GM19452 (cell line): ENCODE results near the gene CHSY3.

ENCODE experiments used
- ATAC-seq: cut with Tn5 transposase; IDR thresholded peaks from one replicate; pipeline ENCODE4 v1.9.1; 2021; ENCODE audit not compliant: unreplicated experiment

Gene CHSY3

DNA sequence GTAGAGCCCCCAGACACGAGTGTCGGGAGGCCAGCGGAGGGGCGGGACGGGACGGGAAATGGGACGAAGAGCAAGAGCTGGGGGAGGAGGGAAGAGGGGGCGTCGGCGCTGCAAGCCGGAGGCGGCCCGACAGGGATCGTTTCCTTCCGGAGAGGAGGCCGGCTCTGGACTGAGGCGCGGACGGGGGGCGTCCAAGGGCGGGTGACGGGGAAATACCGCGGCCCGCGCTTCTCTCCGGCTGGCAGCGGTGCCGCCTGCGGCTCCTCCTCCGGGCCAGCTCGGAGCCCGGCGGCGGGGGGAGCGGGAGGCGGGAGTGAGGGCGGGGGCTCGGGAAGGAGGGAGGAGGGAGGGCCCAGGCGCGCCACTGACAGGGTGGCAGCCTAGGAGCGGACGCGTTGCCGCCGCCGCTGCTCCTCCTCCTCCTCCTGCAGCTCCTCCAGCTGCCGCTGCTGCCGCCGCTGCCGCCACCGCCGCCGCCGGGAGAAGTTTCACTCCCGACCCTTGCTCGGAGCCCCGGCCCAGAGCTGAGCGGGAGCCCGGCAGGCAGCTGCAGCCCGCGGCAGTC lies at the start of gene CHSY3:
Gene CHSY3, plus strand, starts transcription at position 364 of the 565 bp plus-strand sequence.
- peak; percentile 60 for ATAC-seq

DNA sequence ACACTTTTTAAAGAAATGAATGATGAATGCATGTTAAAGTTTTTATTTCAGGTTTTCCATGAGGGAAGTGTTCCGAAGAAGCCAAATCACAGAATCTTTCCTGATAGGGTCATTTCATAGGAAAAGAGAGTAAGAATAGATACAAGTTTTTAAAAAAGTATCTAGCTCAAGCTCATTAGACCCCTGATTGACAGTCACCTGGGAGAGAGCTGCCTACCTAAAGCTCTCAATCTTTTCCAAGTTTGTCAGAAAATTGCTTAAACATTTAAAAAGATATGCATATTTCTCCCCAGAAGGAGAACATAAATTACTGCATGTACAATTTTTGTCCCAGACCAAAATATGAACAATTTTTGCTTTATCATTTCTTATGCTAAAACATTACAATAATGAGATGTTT lies 47.9 kb upstream of the CHSY3 start:
- ATAC-seq = no peak

- ATAC-seq = no peak
Observed at GRCh38 chr5:129857116-129857515, 47.1 kb upstream of the CHSY3 start.

DNA sequence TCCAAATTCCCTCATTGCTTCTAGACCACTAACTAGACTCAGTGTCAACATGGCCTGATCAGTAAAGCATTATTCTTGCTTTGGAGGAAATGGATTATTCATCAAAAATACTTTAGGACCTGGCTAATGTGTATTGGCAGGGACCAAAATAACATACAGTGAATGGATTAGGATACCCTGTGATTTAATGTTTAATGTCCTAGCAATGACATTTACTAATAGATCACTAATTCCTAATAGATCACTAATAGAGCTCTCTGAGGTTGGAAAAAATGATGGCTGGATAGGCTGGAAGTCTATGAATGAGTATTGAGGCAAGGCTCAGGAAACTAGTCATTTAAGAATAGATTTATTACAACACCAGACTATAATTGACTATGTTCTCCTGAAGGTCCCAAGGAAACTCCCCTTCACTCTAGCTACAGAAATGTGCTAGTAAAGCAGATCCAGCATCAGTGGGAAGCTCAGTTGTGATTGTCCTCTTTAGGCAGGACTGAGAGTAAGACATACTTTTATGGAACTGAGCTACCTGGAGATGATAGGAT lies 46.1 kb upstream of the CHSY3 start:
- peak; percentile 56 for ATAC-seq

DNA sequence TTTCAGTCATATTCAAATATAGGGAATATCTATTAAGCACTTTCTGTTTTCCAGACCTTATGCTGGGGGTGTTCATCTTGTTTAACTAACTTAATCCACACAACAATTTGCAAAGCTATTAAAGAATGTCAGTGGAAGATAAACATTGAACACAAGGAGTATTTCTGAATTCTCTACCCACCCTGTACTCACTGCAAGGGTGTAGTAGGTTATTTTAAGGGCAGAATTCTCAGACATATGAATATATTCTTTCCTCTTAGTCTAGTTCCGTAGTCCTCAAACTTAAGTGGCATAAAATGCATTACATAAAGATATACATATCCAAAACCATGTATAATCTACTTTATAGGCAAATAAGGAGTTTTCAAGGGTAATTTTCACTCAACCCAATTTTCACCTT lies 19.9 kb upstream of the CHSY3 start:
- no peak for ATAC-seq

GRCh38 chr5:129899454-129899853 lies 4.8 kb upstream of the CHSY3 start:
- no peak for ATAC-seq

DNA sequence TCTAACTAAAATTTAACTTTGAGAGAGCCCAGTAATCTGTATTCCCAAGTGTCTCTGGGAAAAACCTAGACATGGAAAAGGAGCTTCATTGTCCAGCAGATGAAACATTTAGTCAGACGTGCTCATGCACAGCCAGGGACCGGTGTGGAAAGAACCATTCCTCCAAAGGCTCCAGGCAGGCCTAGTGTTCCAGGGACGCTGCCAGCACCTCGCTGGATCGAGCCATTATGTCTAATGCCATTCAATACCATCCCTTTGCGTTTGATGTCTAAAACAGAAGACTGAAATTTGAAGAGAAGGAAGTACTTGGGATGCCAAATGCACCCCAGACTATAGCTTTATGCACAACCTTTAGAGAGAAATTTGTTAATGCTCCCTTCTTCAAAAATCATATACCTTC lies 1.4 kb upstream of the CHSY3 start:
- no peak for ATAC-seq

GRCh38 chr5:129903466-129904101 lies 681 bp upstream of the CHSY3 start:
- no peak for ATAC-seq

DNA sequence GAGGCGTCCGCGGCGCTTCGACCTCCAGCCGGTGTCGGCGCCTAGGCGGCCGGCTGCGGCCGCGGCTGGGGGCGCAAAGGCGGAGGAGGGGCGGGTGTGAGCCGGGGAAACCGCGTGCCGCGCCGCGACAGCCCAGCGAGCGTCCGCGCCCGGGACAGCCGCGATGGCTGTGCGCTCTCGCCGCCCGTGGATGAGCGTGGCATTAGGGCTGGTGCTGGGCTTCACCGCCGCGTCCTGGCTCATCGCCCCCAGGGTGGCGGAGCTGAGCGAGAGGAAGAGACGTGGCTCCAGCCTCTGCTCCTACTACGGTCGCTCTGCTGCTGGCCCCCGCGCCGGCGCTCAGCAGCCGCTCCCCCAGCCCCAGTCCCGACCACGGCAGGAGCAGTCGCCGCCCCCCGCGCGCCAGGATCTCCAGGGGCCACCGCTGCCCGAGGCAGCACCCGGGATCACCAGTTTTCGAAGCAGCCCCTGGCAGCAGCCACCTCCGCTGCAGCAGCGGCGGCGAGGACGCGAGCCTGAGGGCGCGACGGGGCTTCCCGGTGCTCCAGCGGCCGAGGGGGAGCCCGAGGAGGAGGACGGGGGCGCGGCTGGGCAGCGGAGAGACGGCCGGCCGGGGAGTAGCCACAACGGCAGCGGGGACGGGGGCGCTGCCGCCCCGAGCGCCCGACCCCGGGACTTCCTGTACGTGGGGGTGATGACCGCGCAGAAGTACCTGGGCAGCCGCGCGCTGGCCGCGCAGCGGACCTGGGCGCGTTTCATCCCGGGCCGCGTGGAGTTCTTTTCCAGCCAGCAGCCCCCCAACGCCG lies 605 bp downstream of the CHSY3 start:
- ATAC-seq = peak; percentile 43

- ATAC-seq = no peak
Observed at GRCh38 chr5:129905473-129906176, 1.4 kb downstream of the CHSY3 start.

DNA sequence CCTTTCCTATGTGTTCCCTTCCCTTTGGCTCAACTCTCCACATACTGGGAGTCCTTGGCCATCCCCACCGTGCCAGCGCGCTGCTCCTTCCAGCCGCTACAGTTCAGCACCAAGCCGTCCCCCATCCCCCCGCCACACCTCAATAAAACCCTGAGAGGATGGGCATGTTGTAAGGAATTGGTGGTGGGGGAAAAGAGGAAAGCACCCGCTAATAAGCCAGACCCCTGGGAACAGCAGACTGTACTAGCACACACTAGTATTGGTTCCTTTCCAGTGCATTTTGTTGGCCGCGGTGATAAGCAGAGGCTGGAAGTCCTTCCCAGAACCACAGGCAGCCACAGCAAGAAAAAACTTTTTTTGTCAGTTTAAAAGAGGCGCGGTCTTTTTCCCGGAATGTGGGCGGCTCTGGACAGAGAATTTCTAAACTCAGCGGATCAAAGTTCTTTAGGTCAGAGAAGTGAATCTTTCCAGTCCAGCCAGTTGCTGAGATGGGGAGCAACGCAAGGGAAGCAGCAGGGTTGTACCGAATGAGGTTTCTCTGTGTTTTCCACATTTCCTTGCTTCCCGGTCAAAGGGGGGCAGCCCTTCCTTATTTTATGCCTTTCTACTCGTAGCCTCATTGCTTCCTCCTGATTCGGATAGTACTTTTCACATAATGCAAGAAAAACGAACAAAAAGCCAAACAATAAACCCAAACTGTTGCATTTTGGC lies 2.1 kb downstream of the CHSY3 start:
- ATAC-seq = no peak

- ATAC-seq = no peak
Observed at GRCh38 chr5:129909225-129909624, 5.0 kb downstream of the CHSY3 start.

DNA sequence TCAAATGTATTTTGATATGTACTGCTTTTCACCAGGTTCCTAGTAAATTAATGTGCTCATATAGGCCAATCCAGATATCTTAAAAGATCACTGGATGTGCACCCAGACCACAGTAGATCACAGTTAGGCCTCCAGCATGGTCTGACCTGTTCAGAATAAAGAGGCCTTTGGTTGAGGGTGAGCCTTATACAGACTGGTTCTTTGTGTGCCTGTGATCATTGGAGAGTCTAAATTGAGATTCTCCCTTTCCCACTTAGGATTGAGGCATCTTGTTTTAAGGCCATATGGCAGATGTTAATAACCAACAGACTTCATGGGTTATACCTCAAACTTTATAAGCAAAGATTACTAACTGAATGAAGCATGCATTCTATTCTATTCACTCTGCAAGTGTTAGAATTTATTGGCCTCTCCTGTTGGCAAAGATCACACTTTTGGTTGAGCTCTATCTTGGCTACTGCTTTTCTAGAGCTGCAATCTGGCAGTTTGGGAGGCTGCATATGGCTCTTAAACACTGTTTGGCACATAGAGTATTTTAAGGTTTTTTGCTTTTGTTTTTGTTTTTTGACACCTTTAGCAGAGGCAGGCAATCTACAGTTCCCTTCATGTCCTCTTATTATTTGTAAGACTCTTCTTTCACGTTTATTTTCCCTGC lies 8.5 kb downstream of the CHSY3 start:
- no peak for ATAC-seq

DNA sequence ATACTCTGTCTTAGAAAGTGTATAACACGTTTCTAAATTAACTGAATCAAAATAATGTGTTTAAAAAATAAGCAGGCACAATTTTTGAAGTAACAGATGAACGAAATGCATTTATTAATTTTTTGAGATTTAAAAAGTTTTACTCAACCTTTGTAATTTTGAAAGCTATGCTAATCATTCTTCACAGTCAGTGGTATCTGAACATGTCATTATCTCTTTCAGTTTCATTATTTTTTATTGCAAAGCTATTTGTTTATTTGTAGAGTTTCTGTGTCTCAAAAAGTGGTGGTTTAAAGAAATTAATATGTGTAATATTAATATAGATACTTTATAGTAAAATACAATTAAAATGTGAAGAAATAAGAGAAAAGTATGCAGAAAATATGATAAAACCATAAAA lies 11.2 kb downstream of the CHSY3 start:
- no peak for ATAC-seq

DNA sequence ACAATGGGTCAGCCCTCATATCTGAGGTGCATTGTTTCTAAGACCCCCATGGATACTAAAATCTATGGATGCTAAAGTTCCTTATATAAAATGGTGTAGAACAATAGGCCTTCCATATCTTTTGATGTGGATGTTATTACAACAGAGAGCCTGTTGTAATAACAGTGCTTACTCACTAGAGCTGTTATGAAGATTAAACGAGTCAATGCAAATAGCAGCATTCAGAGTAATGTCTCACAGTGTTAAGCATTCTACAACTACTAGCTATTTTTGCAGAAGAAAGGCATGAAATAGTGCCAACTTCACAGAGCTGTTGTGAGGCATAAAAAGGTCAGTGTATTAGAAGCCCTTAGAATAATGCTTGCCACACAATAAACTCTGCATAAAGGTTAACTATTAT lies 13.0 kb downstream of the CHSY3 start:
- ATAC-seq = no peak

- no peak for ATAC-seq
Observed at GRCh38 chr5:129921204-129921603, 16.9 kb downstream of the CHSY3 start.

- ATAC-seq = no peak
Observed at GRCh38 chr5:129930221-129930620, 26.0 kb downstream of the CHSY3 start.

DNA sequence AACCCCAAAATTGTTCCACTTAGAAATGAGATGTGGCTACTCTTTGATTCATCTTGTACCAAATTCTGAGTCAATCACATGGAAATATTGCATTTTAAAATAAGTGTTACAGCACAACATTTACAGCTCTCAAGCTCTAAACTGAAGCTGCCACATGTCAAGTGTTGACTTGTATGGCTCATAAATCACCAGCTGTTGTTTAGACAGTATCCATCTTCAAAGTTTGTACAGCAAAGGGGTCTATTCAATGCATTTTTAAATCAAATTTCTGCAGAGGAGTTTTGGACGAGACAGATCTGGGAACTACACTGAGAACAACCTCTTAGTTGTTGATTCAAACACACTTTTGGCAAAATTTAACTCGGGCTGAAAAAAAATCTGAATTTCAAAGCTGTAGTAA lies 31.4 kb downstream of the CHSY3 start:
- ATAC-seq = no peak

DNA sequence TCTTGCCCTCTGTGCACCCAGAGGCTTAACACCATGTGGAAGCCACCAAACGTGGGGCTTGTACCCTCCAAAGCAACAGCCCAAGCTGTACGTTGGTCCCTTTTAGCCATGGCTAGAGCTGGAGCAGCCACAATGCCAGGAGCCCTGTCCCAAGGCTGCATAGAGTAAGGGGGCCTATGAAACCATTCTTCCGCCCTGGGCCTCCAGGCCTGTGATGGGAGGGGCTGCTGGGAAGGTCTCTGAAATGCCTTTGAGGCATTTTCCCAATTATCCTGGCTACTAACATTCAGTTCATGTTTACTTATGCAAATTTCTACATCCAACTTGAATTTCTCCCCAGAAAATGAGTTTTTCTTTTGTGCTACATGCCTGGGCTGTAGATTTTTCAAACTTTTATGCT lies 33.8 kb downstream of the CHSY3 start:
- ATAC-seq = no peak

DNA sequence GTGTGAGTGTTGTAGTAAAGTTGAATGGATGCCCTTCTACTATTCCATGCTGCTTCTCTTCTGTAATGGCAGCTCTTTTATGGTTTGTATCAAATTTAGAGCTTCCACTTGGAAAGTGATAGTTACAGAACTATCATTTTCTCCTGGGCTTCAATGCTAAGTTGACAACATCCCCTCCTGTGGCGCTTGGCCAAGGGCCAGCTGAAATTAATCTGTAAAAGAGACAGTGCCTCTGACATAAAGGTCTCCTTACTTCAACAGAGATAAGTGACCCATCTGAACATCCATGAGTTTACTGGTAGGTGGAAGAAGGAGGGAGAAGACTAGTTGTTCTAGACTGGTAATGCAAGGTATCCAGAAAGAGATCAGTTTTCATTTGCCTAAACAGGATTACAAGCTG lies 39.7 kb downstream of the CHSY3 start:
- no peak for ATAC-seq
